ENCODE measurements around the gene STRN3.

STRN3 gene

DNA sequence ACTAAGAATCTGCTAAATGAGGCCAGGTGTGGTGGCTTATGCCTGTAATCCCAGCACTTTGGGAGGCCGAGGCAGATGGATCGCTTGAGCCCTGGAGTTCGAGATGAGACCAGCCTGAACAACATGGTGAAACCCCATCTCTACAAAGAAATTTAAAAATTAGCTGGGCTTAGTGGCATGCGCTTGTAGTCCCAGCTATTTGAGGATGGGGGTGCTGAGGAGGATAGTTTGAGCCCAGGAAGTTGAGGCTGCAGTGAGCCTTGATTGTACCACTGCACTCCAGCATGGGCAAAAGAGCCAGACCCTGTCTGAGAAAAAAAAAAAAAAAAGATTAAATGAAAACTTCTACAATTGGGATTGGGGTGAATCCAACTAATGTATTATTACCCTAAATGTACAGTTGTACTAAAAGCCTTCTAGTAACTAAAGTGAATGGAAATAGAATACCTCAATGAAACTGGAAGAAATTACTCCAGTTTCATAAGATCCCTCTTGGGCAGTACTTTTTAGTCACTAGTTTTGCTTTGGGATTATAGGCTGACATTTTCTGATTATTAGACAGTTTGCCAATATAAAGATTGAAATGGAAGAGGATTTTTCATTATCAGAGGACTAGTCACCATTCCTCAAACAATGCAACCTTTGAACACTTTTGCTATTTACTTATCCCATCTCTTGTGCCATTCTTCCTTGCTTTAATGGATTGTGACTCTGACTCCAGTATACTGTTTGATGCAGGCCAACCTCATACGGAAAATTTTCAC is 137.5 kb downstream of the STRN3 start:
- H3K9ac ChIP-seq (ENCODE audit: low read depth, low read length): no peak overlapping the region
- no peaks in the 10 kb centered on the region for H3K9me3 ChIP-seq (ENCODE audit: control insufficient read depth, insufficient read depth, low read length)
- H3K27me3 ChIP-seq (ENCODE audit: control insufficient read depth, insufficient read depth, low read length): no peaks in the 10 kb centered on the region
- H3K36me3 ChIP-seq (ENCODE audit: control insufficient read depth, insufficient read depth, low read length): no peaks in the 10 kb centered on the region
- H3K4me3 ChIP-seq (ENCODE audit: low read depth, low read length): no peak overlapping the region
- H3K4me1 ChIP-seq (ENCODE audit: control insufficient read depth, insufficient read depth, low read length): no peaks in the 10 kb centered on the region

DNA sequence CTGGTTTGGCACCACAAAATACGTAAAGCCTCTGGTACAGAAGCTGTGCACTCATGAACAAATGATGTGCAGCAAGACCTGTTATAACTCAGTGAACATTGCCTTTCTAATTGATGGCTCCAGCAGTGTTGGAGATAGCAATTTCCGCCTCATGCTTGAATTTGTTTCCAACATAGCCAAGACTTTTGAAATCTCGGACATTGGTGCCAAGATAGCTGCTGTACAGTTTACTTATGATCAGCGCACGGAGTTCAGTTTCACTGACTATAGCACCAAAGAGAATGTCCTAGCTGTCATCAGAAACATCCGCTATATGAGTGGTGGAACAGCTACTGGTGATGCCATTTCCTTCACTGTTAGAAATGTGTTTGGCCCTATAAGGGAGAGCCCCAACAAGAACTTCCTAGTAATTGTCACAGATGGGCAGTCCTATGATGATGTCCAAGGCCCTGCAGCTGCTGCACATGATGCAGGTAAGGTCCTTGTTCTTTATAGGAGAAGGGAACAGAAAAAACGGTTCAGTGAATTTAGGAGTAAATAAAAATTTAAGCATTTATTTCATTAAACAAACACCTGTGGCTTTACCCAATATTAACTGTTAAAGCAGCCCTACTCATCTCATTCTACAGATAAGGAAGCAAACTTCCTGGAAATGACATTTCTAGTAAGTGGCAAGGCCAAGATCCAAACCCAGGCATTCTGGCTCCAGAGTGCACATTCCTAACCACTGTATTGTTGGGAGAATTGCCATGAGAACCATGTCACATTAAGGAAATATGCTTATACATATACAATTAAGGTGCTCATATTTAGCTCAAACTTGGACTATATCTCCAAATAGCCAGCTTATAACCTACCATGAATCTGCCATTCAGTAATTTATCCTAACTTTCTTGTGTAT is 140.1 kb downstream of the STRN3 start:
- Histone ChIP-seq H3K9ac (ENCODE audit: low read depth, low read length) (no peak overlapping the region), H3K4me3 (ENCODE audit: low read depth, low read length) (no peak overlapping the region), H3K36me3 (ENCODE audit: control insufficient read depth, insufficient read depth, low read length) (no peaks in the 10 kb centered on the region), H3K27me3 (ENCODE audit: control insufficient read depth, insufficient read depth, low read length) (no peaks in the 10 kb centered on the region), H3K4me1 (ENCODE audit: control insufficient read depth, insufficient read depth, low read length) (no peaks in the 10 kb centered on the region), H3K9me3 (ENCODE audit: control insufficient read depth, insufficient read depth, low read length) (no peaks in the 10 kb centered on the region)

DNA sequence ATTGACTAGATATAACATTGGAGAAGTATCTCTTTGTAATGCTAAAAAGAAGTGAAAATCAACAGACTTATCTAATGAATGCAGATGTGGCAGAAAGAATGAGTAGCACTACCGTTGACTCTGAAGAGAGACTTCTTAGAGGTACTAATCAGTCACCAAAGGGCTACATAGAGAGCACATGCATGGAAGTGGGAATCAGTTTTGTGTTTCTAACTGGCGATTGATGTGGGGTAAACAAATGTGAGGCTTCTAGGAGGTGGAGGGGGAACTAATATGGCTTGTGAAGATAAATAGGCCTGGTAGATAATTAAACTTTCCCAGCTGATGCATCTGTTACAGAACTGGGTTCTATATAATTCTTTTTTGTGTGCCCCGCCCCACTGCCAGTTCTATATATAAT is 141.3 kb downstream of the STRN3 start:
- Histone ChIP-seq H3K4me1 (ENCODE audit: control insufficient read depth, insufficient read depth, low read length) (no peaks in the 10 kb centered on the region), H3K4me3 (ENCODE audit: low read depth, low read length) (no peak overlapping the region), H3K27me3 (ENCODE audit: control insufficient read depth, insufficient read depth, low read length) (no peaks in the 10 kb centered on the region), H3K36me3 (ENCODE audit: control insufficient read depth, insufficient read depth, low read length) (no peaks in the 10 kb centered on the region), H3K9ac (ENCODE audit: low read depth, low read length) (no peak overlapping the region), H3K9me3 (ENCODE audit: control insufficient read depth, insufficient read depth, low read length) (no peaks in the 10 kb centered on the region)

DNA sequence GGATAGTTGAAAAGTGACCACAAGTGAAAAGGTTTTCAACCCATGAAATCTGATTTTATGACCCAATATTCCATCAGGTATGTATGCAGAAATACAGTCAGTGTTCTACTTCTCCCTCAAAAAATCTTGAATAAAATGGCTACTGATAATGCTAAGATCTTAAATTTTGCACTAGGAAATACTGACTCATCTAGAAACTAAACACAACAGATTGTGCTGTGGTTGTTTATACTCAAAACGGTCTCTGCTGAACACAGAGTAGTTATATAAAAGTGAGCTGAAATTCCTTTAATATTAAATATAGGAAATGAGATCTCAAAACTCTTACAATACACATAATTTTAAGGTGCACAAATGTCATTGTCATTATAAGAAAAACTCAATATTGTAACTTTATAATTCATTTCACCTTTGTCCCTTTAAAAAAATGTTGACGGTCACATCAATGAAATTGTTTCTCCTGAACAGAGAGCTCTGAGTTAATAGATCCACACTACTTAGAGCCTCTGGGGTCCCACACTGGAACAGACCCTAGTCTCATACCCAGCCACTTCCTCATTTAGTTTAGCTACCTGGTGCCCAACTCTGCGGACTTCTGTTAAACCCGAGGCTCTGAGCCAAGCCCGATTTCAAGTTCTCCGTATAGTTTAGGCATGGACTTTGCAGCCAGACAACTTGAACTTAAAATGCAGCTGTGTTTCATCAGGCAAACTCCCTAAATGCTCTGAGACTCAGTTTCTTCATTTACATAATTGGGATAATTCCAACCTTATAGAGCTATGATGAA is 142.5 kb downstream of the STRN3 start:
- Histone ChIP-seq H3K27me3 (ENCODE audit: control insufficient read depth, insufficient read depth, low read length) (no peaks in the 10 kb centered on the region), H3K36me3 (ENCODE audit: control insufficient read depth, insufficient read depth, low read length) (no peaks in the 10 kb centered on the region)

DNA sequence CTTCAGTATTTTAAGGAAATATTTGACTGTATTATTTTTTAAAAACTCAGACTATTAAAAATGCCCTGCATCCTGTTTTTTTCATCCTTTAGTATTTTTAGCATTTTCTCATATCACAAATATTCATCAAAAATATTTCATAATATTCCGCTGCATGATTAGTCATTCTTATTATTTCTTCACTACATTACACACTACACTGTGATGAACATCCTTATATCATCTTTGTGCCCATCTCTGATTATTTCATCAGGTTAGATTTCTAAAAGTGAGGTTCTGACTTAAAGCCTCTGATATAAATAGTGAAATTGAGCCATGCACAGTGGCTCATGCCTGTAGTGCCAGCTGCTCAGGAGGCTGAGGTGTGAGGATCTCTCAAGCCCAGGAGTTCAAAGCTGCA is 143.7 kb downstream of the STRN3 start:
- H3K36me3 ChIP-seq (ENCODE audit: control insufficient read depth, insufficient read depth, low read length): no peaks in the 10 kb centered on the region

More for the DNA sequence above, 142.5 kb downstream of the STRN3 start:
- Histone ChIP-seq H3K9ac (ENCODE audit: low read depth, low read length) (no peak overlapping the region), H3K4me1 (ENCODE audit: control insufficient read depth, insufficient read depth, low read length) (no peaks in the 10 kb centered on the region), H3K9me3 (ENCODE audit: control insufficient read depth, insufficient read depth, low read length) (no peaks in the 10 kb centered on the region), H3K4me3 (ENCODE audit: low read depth, low read length) (no peak overlapping the region)

DNA sequence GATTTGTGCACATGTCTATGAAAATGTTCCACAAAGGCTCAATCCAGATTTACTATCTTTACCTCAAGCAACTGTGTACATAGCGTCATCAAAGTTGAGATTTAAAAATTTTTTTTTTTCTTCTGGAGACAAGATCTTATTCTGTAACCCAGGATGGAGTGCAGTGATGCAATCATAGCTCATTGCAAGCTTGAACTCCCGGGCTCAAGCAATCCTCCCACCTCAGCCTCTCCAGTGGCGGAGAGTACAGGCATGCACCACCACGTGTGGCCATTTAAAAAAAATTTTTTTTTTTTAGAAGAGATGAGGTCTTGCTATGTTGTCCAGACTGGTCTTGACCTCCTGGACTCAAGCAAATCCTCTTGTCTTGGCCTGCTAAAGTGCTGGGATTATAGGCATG is 149.5 kb downstream of the STRN3 start:
- Histone ChIP-seq H3K4me3 (ENCODE audit: low read depth, low read length) (no peak overlapping the region), H3K4me1 (ENCODE audit: control insufficient read depth, insufficient read depth, low read length) (peaks cover 7% of the 10 kb centered on the region), H3K36me3 (ENCODE audit: control insufficient read depth, insufficient read depth, low read length) (no peaks in the 10 kb centered on the region), H3K9ac (ENCODE audit: low read depth, low read length) (no peak overlapping the region), H3K27me3 (ENCODE audit: control insufficient read depth, insufficient read depth, low read length) (peaks cover 41% of the 10 kb centered on the region), H3K9me3 (ENCODE audit: control insufficient read depth, insufficient read depth, low read length) (no peaks in the 10 kb centered on the region)

More for the DNA sequence above, 143.7 kb downstream of the STRN3 start:
- no peaks in the 10 kb centered on the region for H3K4me1 ChIP-seq (ENCODE audit: control insufficient read depth, insufficient read depth, low read length)
- no peaks in the 10 kb centered on the region for H3K9me3 ChIP-seq (ENCODE audit: control insufficient read depth, insufficient read depth, low read length)
- no peak overlapping the region for H3K9ac ChIP-seq (ENCODE audit: low read depth, low read length)
- no peaks in the 10 kb centered on the region for H3K27me3 ChIP-seq (ENCODE audit: control insufficient read depth, insufficient read depth, low read length)
- H3K4me3 ChIP-seq (ENCODE audit: low read depth, low read length): no peak overlapping the region

DNA sequence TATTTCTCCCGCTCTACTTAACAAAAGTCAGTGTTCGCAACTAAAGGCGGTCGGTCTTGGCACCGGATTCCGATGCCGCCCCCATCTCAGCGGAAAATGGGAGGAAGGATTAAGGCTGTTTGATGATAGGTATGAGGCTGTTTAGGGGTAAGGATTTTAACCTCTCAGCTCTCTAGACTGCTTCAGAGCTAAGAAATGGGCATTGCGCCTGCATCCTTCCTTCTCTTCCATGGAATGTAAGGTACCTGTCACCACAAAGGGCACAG is 150.5 kb downstream of the STRN3 start:
- no peaks in the 10 kb centered on the region for H3K36me3 ChIP-seq (ENCODE audit: control insufficient read depth, insufficient read depth, low read length)
- H3K9ac ChIP-seq (ENCODE audit: low read depth, low read length): peak overlapping the region; percentile 67
- H3K4me3 ChIP-seq (ENCODE audit: low read depth, low read length): peak overlapping the region; percentile 60
- H3K9me3 ChIP-seq (ENCODE audit: control insufficient read depth, insufficient read depth, low read length): no peaks in the 10 kb centered on the region
- peaks cover 41% of the 10 kb centered on the region for H3K27me3 ChIP-seq (ENCODE audit: control insufficient read depth, insufficient read depth, low read length)
- H3K4me1 ChIP-seq (ENCODE audit: control insufficient read depth, insufficient read depth, low read length): peaks cover 12% of the 10 kb centered on the region

DNA sequence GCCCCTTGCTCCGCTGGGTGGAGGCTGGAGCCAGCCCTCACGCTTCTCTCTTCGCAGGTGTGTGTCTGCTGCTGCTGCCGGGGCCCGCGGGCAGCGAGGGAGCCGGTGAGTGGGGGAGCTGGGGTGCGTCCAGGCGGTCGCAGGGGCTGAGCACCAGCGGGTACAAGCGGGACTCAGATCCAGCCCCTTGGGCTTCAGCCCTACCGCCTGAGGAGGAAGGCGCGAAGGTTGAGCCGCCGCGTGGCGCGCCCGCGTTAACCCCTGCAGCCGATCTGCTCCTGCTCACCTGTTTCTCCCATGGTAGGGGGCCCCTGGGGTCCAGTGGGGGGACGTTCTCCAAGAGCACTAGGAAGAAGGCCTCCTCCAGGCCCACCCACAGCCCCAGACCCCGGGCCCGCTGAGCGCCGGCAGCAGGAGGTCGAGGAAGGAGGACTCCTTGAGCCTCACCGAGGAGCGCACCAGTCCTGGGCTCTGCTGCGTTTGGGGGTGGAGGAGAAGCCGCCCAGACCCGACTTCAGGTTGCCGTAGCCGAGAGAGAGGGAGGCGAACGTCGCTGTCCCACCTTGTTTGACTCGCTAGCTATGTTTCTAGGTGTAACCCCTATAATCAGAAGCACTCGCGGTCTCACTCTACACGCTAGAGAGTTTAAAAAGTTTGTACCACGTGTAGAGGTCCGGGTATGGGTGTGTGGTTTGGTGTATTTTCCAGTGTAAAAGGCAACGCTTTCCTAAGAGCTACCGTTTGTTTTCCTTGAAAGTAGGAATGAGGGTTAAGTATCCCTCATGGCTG is 151.0 kb downstream of the STRN3 start:
- peak overlapping the region; percentile 60 for H3K4me3 ChIP-seq (ENCODE audit: low read depth, low read length)
- peak overlapping the region; percentile 67 for H3K9ac ChIP-seq (ENCODE audit: low read depth, low read length)

DNA sequence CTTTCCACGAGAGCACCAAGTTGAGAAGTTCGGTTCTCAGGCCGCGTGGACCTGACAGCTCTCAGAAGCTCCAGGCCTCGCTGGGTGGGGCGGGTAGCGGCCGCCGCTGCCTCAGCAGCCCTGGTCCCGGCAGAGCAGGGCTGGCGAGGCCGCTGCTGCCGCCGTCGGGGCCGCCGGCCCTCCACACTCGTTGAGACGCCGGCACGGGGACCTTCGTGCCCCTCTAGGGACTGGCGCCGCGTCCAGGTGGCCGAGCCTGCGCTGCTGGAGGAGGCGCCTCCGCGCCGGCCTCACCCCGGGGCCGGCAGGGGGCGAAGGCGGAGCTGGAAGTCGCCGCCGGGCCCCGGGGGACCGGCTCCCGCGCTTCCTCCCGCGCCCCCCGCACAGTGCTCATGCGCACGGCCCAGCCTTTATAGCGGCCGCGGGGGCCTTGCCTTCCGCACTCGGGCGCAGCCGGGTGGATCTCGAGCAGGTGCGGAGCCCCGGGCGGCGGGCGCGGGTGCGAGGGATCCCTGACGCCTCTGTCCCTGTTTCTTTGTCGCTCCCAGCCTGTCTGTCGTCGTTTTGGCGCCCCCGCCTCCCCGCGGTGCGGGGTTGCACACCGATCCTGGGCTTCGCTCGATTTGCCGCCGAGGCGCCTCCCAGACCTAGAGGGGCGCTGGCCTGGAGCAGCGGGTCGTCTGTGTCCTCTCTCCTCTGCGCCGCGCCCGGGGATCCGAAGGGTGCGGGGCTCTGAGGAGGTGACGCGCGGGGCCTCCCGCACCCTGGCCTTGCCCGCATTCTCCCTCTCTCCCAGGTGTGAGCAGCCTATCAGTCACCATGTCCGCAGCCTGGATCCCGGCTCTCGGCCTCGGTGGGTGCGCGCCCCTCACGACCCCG is 151.8 kb downstream of the STRN3 start, which contains the start of gene COCH:
TSS of gene COCH (plus strand) at position 440 of the 879 bp plus-strand sequence. CDS start at position 820, 380 bp downstream.
- Histone ChIP-seq H3K27me3 (ENCODE audit: control insufficient read depth, insufficient read depth, low read length) (peaks cover 41% of the 10 kb centered on the region), H3K36me3 (ENCODE audit: control insufficient read depth, insufficient read depth, low read length) (no peaks in the 10 kb centered on the region), H3K9ac (ENCODE audit: low read depth, low read length) (peak within 1 kb of the TSS; percentile 67), H3K4me3 (ENCODE audit: low read depth, low read length) (peak within 1 kb of the TSS; percentile 60), H3K9me3 (ENCODE audit: control insufficient read depth, insufficient read depth, low read length) (no peaks in the 10 kb centered on the region), H3K4me1 (ENCODE audit: control insufficient read depth, insufficient read depth, low read length) (peaks cover 13% of the 10 kb centered on the region)

More for the DNA sequence above, 151.0 kb downstream of the STRN3 start:
- peaks cover 13% of the 10 kb centered on the region for H3K4me1 ChIP-seq (ENCODE audit: control insufficient read depth, insufficient read depth, low read length)
- H3K9me3 ChIP-seq (ENCODE audit: control insufficient read depth, insufficient read depth, low read length): no peaks in the 10 kb centered on the region
- H3K36me3 ChIP-seq (ENCODE audit: control insufficient read depth, insufficient read depth, low read length): no peaks in the 10 kb centered on the region
- peaks cover 41% of the 10 kb centered on the region for H3K27me3 ChIP-seq (ENCODE audit: control insufficient read depth, insufficient read depth, low read length)

DNA sequence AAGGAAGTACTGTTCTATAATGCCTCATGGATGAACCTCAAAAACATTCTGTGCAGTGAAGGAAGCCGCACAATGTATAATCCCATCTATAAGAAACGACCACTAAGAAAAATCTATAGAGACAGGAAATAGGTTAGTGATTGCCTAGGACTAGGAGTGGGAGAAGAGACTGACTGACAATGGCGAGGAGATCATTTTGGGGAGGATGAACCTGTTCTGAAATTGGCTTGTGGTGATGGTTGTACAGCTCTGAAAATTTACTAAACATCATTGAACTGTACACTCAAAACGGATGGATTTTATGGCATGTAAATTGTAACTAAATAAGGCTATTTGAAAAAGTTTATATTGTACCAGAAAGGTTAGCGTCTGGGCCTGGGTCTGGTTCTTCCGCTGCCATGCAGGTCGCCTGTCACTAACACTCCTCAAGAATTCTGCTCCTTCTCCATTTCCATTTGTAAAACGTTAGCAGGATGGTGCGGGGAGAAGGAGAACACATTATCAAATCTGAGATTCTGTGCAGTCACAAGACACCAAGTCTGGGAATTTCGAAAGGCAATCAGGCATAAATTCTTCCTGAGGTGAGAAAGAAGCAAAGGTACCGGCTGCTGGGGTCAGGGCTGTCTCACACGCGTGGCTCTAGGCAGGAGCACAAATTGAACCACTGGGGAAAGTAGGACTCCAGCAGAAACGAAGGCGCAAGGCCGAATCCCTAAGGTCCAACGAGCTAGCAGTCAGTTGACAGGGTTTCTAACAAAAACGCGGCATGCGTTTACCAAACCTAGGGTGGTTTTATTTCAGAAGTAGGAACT is 152.7 kb downstream of the STRN3 start:
- H3K4me3 ChIP-seq (ENCODE audit: low read depth, low read length): peak overlapping the region; percentile 60
- no peak overlapping the region for H3K9ac ChIP-seq (ENCODE audit: low read depth, low read length)
- peaks cover 13% of the 10 kb centered on the region for H3K4me1 ChIP-seq (ENCODE audit: control insufficient read depth, insufficient read depth, low read length)
- H3K27me3 ChIP-seq (ENCODE audit: control insufficient read depth, insufficient read depth, low read length): peaks cover 41% of the 10 kb centered on the region
- H3K9me3 ChIP-seq (ENCODE audit: control insufficient read depth, insufficient read depth, low read length): no peaks in the 10 kb centered on the region
- no peaks in the 10 kb centered on the region for H3K36me3 ChIP-seq (ENCODE audit: control insufficient read depth, insufficient read depth, low read length)

All from iPS-15b (cell line).